ENCODE data around the gene ZNF275.
"Not testable (repeated sequence)": the region's sequence is repeated elsewhere in the genome, so short reads cannot be mapped to it uniquely, and the experiment has no call there.

The ZNF275 gene

GRCh38 chrX:153379971-153380581, 46.1 kb downstream of the ZNF275 start:
- WGBS, result 90% methylated on average over 13 of the region's 13 CpGs
- H3K36me3 ChIP-seq (ENCODE audit: insufficient read depth, low read length), result no peaks in the 10 kb centered on the region
- no peak overlapping the region for H3K4me3 ChIP-seq (ENCODE audit: low read length)
- H3K4me1 ChIP-seq (ENCODE audit: insufficient read depth, low read length), result no peaks in the 10 kb centered on the region
- H3K27me3 ChIP-seq (ENCODE audit: insufficient read depth, low read length), result no peaks in the 10 kb centered on the region
- no peak overlapping the region for H3K27ac ChIP-seq (ENCODE audit: low read depth, low read length)
- H3K9ac ChIP-seq (ENCODE audit: low read depth, low read length), result no peak overlapping the region
- H3K9me3 ChIP-seq (ENCODE audit: insufficient read depth, low read depth, low read length), result no peaks in the 10 kb centered on the region

- WGBS, result 92% methylated on average over 9 of the region's 9 CpGs
- Histone ChIP-seq H3K27me3 (ENCODE audit: insufficient read depth, low read length) (no peaks in the 10 kb centered on the region), H3K4me3 (ENCODE audit: low read length) (no peak overlapping the region), H3K27ac (ENCODE audit: low read depth, low read length) (no peak overlapping the region), H3K9ac (ENCODE audit: low read depth, low read length) (no peak overlapping the region), H3K9me3 (ENCODE audit: insufficient read depth, low read depth, low read length) (no peaks in the 10 kb centered on the region), H3K36me3 (ENCODE audit: insufficient read depth, low read length) (no peaks in the 10 kb centered on the region), H3K4me1 (ENCODE audit: insufficient read depth, low read length) (no peaks in the 10 kb centered on the region)
Measured at GRCh38 chrX:153380691-153381090, 46.7 kb downstream of the ZNF275 start.

- Histone ChIP-seq H3K27ac (ENCODE audit: low read depth, low read length) (no peak overlapping the region), H3K4me1 (ENCODE audit: insufficient read depth, low read length) (no peaks in the 10 kb centered on the region), H3K36me3 (ENCODE audit: insufficient read depth, low read length) (no peaks in the 10 kb centered on the region), H3K27me3 (ENCODE audit: insufficient read depth, low read length) (no peaks in the 10 kb centered on the region), H3K9ac (ENCODE audit: low read depth, low read length) (no peak overlapping the region), H3K4me3 (ENCODE audit: low read length) (no peak overlapping the region), H3K9me3 (ENCODE audit: insufficient read depth, low read depth, low read length) (no peaks in the 10 kb centered on the region)
- 85% methylated on average over 12 of the region's 12 CpGs for WGBS
Measured at GRCh38 chrX:153381684-153382532, 48.0 kb downstream of the ZNF275 start.

GRCh38 chrX:153382563-153383482, 48.9 kb downstream of the ZNF275 start:
- H3K9ac ChIP-seq (ENCODE audit: low read depth, low read length), result no peak overlapping the region
- no peaks in the 10 kb centered on the region for H3K36me3 ChIP-seq (ENCODE audit: insufficient read depth, low read length)
- no peaks in the 10 kb centered on the region for H3K9me3 ChIP-seq (ENCODE audit: insufficient read depth, low read depth, low read length)
- H3K27ac ChIP-seq (ENCODE audit: low read depth, low read length), result no peak overlapping the region
- no peaks in the 10 kb centered on the region for H3K27me3 ChIP-seq (ENCODE audit: insufficient read depth, low read length)
- H3K4me1 ChIP-seq (ENCODE audit: insufficient read depth, low read length), result no peaks in the 10 kb centered on the region
- no peak overlapping the region for H3K4me3 ChIP-seq (ENCODE audit: low read length)
- 91% methylated on average over 3 of the region's 3 CpGs for WGBS

- Histone ChIP-seq H3K9ac (ENCODE audit: low read depth, low read length) (no peak overlapping the region), H3K4me3 (ENCODE audit: low read length) (no peak overlapping the region), H3K27ac (ENCODE audit: low read depth, low read length) (no peak overlapping the region), H3K4me1 (ENCODE audit: insufficient read depth, low read length) (no peaks in the 10 kb centered on the region), H3K9me3 (ENCODE audit: insufficient read depth, low read depth, low read length) (no peaks in the 10 kb centered on the region), H3K36me3 (ENCODE audit: insufficient read depth, low read length) (no peaks in the 10 kb centered on the region), H3K27me3 (ENCODE audit: insufficient read depth, low read length) (no peaks in the 10 kb centered on the region)
- WGBS, result 89% methylated on average over 5 of the region's 6 CpGs
Measured at GRCh38 chrX:153384390-153384789, 50.4 kb downstream of the ZNF275 start.

GRCh38 chrX:153384973-153385372, 51.0 kb downstream of the ZNF275 start:
- not testable (repeated sequence) for H3K4me3 ChIP-seq (ENCODE audit: low read length); H3K4me1 ChIP-seq (ENCODE audit: insufficient read depth, low read length); H3K27ac ChIP-seq (ENCODE audit: low read depth, low read length); H3K9ac ChIP-seq (ENCODE audit: low read depth, low read length); H3K36me3 ChIP-seq (ENCODE audit: insufficient read depth, low read length); H3K9me3 ChIP-seq (ENCODE audit: insufficient read depth, low read depth, low read length); H3K27me3 ChIP-seq (ENCODE audit: insufficient read depth, low read length)
- WGBS, result 81% methylated on average over 2 of the region's 2 CpGs

GRCh38 chrX:153386097-153386496, 52.1 kb downstream of the ZNF275 start:
- Histone ChIP-seq H3K27ac (ENCODE audit: low read depth, low read length) (no peak overlapping the region), H3K9ac (ENCODE audit: low read depth, low read length) (no peak overlapping the region)
- 90% methylated on average over 2 of the region's 5 CpGs for WGBS

GRCh38 chrX:153387345-153387744, 53.4 kb downstream of the ZNF275 start:
- no peaks in the 10 kb centered on the region for H3K27me3 ChIP-seq (ENCODE audit: insufficient read depth, low read length)
- WGBS, result 86% methylated on average over 4 of the region's 5 CpGs
- H3K9me3 ChIP-seq (ENCODE audit: insufficient read depth, low read depth, low read length), result no peaks in the 10 kb centered on the region
- H3K27ac ChIP-seq (ENCODE audit: low read depth, low read length), result no peak overlapping the region
- H3K4me3 ChIP-seq (ENCODE audit: low read length), result no peak overlapping the region
- H3K4me1 ChIP-seq (ENCODE audit: insufficient read depth, low read length), result no peaks in the 10 kb centered on the region
- H3K36me3 ChIP-seq (ENCODE audit: insufficient read depth, low read length), result no peaks in the 10 kb centered on the region
- no peak overlapping the region for H3K9ac ChIP-seq (ENCODE audit: low read depth, low read length)

More at GRCh38 chrX:153386097-153386496, 52.1 kb downstream of the ZNF275 start:
- Histone ChIP-seq H3K27me3 (ENCODE audit: insufficient read depth, low read length) (no peaks in the 10 kb centered on the region), H3K4me3 (ENCODE audit: low read length) (no peak overlapping the region), H3K9me3 (ENCODE audit: insufficient read depth, low read depth, low read length) (no peaks in the 10 kb centered on the region), H3K4me1 (ENCODE audit: insufficient read depth, low read length) (no peaks in the 10 kb centered on the region), H3K36me3 (ENCODE audit: insufficient read depth, low read length) (no peaks in the 10 kb centered on the region)

GRCh38 chrX:153387987-153388721, 54.2 kb downstream of the ZNF275 start:
- H3K27me3 ChIP-seq (ENCODE audit: insufficient read depth, low read length), result no peaks in the 10 kb centered on the region
- no peaks in the 10 kb centered on the region for H3K9me3 ChIP-seq (ENCODE audit: insufficient read depth, low read depth, low read length)
- 90% methylated on average over 9 of the region's 10 CpGs for WGBS

GRCh38 chrX:153388722-153389459, 54.9 kb downstream of the ZNF275 start:
- H3K4me3 ChIP-seq (ENCODE audit: low read length), result no peak overlapping the region
- 93% methylated on average over 14 of the region's 14 CpGs for WGBS
- H3K9me3 ChIP-seq (ENCODE audit: insufficient read depth, low read depth, low read length), result no peaks in the 10 kb centered on the region
- no peak overlapping the region for H3K9ac ChIP-seq (ENCODE audit: low read depth, low read length)
- H3K36me3 ChIP-seq (ENCODE audit: insufficient read depth, low read length), result no peaks in the 10 kb centered on the region
- H3K4me1 ChIP-seq (ENCODE audit: insufficient read depth, low read length), result no peaks in the 10 kb centered on the region
- H3K27me3 ChIP-seq (ENCODE audit: insufficient read depth, low read length), result no peaks in the 10 kb centered on the region
- H3K27ac ChIP-seq (ENCODE audit: low read depth, low read length), result no peak overlapping the region

More at GRCh38 chrX:153387987-153388721, 54.2 kb downstream of the ZNF275 start:
- no peak overlapping the region for H3K27ac ChIP-seq (ENCODE audit: low read depth, low read length)
- no peak overlapping the region for H3K9ac ChIP-seq (ENCODE audit: low read depth, low read length)
- H3K4me3 ChIP-seq (ENCODE audit: low read length), result no peak overlapping the region
- H3K36me3 ChIP-seq (ENCODE audit: insufficient read depth, low read length), result no peaks in the 10 kb centered on the region
- H3K4me1 ChIP-seq (ENCODE audit: insufficient read depth, low read length), result no peaks in the 10 kb centered on the region

Data from HUES64 (cell line).